Tongue (tissue), 2 donors: ENCODE measurements around the gene FUZ. TPM values are rescaled to one million over a fixed set of nuclear protein-coding genes. Genes with fewer than 3 reads are reported as not detected.
A peak's percentile ranks its signal among the peaks of the same experiment; 100 is the strongest.

Experiments used
- DNase-seq: peaks from one replicate; pipeline ENCODE4 v3.0.0-alpha.2; 2015
- total RNA-seq: library from RNA; depleted of rRNA; stranded (reverse); fragments of >200 nt; gene quantifications from one replicate; pipeline ENCODE4 v1.2.3, GENCODE V29; 2014

Gene FUZ
- total RNA-seq, 1 donor from 2014 or later: 25.7 TPM

DNA sequence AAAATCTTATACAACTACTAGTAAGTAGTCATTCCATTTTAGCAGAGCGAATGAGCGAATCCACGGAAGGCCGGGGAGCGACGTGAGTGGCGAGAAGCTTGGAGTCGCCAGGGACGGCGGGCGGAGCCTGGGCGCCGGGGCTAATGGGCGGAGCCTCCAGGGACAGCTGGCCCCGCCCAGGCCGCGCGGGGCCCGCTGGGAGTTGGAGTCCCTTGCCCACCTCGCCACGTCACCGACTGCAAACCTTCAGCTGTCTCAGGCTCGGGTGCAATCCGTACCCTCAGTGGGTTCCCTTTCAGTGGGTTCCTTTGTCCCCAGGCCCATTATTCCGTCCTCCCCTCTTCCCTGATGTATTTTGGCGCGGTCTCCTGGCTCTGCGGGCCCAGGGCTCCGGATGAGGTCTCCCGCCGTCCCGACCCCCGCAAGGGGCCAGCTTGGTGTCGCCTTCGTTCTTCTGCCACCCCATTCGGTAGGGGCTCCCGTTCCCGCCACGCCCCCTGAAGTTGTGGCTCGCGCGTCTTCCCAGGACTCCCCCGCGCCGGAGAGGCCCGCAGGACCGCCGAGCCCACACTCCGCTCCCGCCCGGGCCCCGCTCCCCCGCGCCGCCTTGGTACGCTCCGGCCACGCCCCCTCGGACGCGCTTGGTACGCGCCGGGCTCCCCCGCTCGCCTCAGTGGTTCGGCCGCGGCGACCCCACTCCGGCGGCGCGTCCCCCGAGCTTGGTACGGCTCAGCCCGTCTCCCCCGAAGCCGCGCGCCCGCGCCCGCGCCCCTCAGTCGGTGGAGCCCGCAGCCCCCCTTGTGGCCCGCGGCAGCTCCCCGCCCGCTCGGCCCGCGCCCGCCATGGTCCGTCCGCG is 37.6 kb upstream of the FUZ start, which contains the start of gene PTOV1:
Gene PTOV1 (plus strand): TSS at position 673 of the 856 bp plus-strand sequence.
- DNase-seq: peak; percentile 96

GRCh38 chr19:49850221-49850486 is 37.1 kb upstream of the FUZ start:
- DNase-seq: no peak

DNA sequence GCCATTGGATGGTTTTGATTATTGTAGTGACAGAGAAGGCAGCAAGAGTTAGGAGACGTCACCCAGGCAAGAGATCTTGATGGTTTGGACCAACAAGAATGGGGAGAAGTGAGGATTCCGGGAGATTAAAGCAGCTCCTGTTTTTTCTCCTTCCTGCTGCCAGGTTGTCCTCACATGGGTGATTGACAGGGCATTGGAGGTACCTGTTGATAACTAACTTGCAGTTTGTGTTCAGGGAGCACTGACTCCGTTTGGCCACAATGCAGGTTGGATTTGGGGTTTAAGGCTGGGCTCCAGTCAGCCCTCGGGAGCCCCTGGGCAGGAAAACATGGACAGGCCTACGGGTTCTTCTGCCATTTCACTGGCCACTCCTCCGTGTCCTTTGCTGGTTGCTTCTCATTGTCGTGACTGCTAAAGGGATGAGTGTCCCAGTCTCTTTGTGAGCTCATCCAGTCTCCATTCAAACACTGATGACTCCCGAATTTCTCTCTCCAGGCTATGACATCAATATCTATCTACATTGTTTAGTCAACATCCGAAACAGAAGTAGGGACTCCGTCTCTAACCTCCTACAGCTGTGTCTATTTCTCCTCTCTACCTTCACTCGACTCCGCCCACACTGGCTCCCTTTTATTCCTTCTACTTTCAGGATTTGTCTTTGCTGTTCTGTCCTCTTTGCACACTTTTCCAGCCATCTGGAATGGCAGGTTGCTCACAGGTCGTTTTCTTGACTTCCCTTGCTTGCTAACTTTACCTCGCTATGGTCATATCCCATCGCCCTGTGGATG is 36.5 kb upstream of the FUZ start:
- no peak for DNase-seq

- DNase-seq: no peak
Observed at GRCh38 chr19:49848938-49849337, 35.8 kb upstream of the FUZ start.

DNA sequence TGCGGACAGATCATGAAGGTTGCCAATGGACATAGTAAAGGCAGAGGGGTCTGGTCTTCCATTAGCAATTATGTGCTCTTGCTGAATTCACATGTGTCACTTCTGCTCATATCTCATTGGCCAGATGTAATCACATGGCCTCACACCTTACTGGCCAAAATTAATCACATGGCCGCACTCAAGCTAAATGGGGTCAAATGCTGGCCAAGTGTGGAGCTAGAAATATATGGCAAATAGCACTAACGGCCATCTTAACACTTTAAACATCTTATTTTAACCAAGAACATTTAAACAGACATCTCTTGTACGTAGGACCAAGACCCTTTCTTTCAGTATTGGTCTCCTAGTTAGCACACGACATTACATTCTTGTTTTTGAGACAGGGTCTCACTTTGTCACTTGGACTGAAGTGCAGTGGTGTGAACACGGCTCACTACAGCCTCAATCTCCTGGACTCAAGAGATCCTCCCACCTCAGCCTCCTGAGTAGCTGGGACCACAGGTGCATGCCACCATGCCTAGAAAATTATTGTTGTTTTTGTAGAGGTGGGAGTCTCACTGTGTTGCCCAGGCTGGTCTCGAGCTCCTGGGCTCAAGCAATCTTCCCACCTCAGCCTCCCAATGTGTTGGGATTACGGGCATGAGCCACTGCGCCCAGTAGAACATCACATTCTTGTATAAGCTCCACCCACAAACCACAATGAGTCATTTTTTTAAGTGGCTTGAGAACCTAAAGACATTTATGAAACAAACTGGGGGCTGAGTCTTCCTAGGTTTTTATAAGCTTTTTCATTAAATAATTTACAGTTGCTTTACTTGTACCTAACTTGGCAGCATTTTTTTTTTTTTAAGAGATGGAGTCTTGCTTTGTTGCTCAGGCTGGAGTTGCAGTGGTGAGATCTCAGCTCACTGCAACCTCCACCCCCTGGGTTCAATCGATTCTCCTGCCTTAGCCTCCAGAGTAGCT is 34.9 kb upstream of the FUZ start:
- DNase-seq: no peak

DNA sequence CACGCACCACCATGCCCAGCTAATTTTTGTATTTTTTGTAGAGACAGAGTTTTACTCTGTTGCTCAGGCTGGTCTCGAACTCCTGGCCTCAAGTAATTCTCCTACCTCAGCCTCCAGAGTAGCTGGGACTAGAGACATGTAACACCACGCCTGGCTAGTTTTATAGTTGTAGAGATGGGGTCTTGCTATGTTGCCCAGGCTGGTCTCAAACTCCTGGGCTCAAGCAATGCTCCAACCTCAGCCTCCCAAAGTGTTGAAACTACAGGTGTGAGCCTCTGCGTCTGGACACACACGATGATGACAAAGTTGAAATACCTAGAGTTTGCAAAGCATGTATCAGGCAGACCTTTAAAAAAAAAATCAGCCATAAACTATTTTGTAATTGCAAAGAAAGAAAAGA is 33.3 kb upstream of the FUZ start:
- no peak for DNase-seq

- DNase-seq: peak; percentile 12
Observed at GRCh38 chr19:49845414-49845813, 32.3 kb upstream of the FUZ start.

- no peak for DNase-seq
Observed at GRCh38 chr19:49844138-49845095, 31.3 kb upstream of the FUZ start.

- no peak for DNase-seq
Observed at GRCh38 chr19:49843265-49843664, 30.2 kb upstream of the FUZ start.

- DNase-seq: no peak
Observed at GRCh38 chr19:49840736-49841249, 27.7 kb upstream of the FUZ start.

GRCh38 chr19:49840321-49840720 is 27.2 kb upstream of the FUZ start:
- no peak for DNase-seq

GRCh38 chr19:49839713-49840112 is 26.6 kb upstream of the FUZ start:
- no peak for DNase-seq

DNA sequence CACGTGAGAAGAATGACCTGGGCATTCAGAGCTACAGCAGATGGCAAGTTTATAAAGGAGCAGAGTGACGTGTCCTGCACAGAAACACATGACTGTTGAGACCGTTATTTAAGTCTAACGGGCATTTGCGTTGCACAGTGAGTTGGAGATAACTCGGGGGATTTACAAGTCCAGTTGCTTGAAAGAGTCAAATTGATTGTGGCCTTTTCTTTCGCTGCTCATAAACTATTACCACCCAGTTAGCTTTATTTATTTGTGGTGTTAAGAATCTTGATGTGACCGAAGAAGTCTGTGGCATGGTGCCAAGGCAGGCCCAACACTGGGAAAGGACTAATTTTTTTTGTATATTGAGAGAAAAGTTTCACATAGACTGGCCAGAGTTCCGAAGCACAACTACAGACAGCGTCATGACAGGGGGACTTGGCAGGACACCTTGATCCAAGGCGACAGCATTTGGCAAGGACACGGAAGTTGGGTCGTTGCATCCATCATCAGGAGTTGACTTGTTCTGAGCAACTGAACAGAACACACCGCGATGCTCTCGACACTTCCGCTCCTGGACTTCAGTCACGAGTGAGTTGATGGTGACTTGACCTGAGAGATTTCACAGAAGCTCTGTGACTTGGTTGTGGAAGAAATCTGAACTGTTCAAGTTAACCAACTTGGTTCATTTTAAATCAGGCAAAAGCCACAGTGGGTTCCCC is 25.9 kb upstream of the FUZ start:
- no peak for DNase-seq

GRCh38 chr19:49837425-49837824 is 24.3 kb upstream of the FUZ start:
- DNase-seq: no peak

DNA sequence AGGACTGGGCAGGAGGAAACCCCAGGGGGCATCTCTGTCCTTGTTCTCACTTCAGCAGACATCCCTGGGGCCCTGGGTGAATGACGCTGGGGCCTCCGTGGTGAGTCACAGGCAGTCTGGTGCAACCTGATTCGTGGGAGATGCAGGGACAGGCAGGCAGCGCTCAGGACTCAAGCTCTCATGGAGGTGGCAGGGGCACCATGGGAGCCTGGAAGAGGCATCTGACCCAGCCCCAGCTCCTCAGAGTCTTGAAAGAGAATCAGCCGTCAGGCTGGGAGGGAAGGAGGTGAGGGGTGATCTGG is 23.9 kb upstream of the FUZ start:
- DNase-seq: no peak

DNA sequence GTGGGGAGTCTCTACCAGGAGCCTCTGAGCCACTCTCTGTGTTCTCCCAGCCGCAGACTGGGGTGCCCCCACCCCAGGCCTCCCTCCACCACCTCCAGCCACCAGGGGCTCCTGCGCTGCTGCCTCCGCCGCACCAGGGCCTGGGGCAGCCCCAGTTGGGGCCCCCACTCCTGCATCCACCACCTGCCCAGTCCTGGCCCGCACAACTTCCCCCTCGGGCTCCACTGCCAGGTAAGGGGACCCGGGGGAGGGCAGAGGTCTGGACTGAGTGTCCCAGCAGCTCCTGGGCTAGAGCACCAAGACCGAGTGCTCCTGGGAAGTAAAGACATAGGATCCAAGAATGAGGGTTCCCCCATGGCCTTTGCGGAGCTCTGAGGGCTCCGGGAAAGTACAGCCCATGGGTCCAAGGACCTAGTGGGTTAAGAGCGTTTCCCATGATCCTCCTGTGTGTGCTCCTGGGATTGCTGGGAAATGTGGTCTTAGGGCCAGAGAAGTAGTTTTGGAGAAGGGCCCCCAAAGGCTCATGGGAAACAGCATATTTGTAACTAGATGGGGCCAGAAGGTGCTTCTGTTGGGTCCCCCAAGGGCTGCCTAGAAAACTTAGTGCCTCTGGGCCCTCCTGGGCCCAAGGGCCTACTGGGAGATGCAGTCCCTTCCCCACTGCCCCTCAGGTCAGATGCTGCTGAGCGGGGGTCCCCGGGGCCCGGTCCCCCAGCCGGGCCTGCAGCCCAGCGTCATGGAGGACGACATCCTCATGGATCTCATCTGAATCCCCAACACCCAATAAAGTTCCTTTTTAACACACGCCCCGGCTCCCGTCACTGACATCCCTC is 23.3 kb upstream of the FUZ start:
- DNase-seq: no peak

GRCh38 chr19:49835562-49835961 is 22.5 kb upstream of the FUZ start:
- DNase-seq: no peak

DNA sequence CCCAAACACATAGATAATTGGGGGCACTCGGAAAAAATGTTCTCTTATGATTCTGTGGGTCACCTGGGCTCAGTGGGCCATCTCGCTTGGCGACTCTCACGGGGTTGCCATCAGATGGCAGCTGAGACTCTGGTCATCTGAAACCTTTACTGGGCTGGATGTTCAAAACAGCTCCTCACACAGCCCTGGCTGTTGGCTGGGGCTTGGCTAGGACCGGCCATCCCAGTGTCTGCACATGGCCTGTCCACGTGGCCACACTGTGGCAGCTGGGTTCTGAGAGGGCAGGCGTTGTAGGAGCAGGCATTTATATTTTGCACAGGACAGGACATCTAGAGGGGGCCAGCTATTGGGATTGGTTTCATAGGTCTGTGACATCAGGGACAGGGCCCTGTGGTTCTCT is 20.5 kb upstream of the FUZ start:
- DNase-seq: no peak

DNA sequence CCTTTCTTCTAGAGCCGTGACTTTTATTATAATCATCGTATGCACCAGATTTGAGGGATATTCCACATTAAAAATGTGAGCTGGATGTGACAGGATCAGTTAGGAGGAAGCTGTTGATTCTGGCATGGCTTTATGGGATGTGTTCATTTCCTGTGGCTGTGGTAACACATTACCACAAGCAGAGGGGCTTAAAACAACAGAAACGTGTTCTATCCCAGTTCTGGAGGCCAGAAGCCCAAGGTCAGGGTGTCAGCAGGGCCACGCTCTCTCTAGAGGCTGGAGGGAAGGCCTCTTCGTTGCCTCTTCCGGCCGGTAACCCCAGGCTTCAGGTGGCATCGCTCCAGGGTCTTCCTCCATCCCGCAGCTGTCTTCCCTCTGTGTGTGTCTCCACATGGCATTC is 19.5 kb upstream of the FUZ start:
- no peak for DNase-seq

DNA sequence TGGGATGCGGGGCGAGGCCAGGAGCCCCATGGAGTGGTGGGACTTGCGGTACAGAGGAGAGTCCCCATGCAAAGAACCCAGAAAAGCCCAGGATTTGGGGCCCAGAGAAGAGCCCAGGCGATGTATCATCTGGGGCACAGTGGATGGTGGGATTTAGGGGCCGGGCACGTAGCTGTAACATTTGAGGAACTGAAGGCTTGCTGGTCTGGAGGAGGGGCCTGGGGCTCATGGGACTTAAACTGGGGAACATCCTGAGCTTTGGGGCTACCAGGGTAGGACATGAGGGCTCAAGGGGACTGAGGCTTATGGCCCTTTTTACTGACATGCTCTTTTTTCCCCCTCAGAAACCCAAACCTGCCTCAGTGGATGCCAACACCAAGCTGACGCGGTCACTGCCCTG is 18.5 kb upstream of the FUZ start:
- no peak for DNase-seq
